ENCODE data around the gene ABAT.

ABAT gene

DNA sequence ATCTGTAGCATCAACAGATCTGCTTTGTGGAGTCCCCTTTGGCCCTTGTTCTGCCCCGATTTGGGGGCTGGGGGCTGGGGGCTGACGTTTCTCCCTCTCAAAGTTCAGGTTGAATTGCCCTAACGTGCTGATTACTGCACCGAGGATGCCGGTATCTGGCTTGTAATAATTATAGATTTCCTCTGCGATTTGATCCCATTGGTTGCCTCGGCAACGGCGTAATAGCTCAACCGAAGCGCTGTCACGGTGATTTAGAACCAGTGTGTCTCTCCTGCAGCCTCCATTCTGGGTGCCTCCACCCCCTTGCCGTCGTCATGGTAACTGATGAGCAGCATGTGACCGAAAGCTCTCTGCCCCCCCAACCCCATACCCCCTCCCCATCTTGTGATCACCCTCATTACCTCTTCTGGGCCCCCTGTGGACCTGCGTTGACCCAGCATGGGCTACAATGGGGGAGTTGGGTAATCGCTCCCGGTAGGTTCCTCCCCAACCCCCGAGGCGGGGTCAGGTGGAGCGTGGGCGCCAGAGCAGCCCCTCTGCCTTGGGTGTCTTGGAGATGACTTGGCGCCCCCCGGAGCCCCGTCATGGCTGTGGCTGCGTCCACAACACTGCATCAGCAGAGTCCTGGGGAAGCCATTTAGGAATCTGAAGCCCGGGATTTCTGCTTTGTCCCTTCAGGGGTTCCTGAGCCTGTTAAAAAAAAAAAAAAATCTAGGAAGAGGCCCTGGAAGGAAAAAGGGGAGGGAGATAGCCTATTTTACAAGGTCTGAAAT, 38.4 kb downstream of the ABAT start:
- TF ChIP-seq, protein P1, sequence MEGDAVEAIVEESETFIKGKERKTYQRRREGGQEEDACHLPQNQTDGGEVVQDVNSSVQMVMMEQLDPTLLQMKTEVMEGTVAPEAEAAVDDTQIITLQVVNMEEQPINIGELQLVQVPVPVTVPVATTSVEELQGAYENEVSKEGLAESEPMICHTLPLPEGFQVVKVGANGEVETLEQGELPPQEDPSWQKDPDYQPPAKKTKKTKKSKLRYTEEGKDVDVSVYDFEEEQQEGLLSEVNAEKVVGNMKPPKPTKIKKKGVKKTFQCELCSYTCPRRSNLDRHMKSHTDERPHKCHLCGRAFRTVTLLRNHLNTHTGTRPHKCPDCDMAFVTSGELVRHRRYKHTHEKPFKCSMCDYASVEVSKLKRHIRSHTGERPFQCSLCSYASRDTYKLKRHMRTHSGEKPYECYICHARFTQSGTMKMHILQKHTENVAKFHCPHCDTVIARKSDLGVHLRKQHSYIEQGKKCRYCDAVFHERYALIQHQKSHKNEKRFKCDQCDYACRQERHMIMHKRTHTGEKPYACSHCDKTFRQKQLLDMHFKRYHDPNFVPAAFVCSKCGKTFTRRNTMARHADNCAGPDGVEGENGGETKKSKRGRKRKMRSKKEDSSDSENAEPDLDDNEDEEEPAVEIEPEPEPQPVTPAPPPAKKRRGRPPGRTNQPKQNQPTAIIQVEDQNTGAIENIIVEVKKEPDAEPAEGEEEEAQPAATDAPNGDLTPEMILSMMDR (IDR thresholded peaks at IDR 0.05; ENCODE audit: low read depth, low read length): no peak
- no peak for DNase-seq (ENCODE audit: extremely low read depth, low read depth)

DNA sequence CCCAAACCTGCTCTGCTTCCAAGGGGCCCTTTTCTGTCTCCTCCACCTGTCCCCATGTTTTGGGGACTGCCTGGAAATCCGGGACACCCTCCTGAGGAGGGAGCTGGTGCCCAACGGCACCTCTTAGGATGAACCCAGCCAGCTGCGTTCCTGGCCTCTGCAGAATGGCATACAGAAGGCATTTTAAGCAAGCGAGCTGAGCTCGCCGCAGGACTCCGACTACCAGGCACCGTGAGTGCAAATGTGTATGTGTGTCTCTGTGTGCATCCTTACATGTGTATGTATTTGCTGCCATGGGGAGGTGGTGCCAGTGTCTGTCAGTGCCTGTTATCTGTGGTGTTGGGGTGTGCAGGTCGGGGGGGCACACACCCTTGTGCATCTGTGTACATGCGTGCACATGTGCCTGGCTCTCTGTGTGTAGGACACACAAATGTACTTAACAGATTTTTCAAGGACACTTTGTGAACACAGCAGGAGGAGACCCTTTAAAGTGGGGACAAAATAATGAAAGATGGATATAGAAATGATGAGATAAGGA, 39.3 kb downstream of the ABAT start:
- TF ChIP-seq, protein P1 (IDR thresholded peaks at IDR 0.05; ENCODE audit: low read depth, low read length): no peak
- no peak for DNase-seq (ENCODE audit: extremely low read depth, low read depth)

DNA sequence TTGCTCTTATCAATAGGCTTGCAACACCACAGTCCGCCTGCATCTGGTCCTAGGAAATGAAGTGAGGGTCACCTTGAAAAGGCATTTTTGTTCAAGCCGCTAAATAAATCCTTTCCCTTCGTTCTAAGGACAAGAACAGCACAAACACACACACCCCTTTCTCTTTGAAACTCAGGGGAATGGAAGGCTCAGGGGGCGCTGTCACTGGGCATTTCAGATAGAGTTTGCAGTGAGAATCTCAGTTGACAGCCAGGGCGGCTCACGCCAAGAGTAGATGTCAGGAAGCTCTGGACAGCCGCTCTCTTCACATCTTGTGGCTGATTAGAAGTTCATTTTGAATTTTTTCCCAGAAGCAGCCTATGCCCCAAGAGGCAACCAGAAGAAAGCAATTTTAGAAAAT, 39.8 kb downstream of the ABAT start:
- TF ChIP-seq, protein P1 (IDR thresholded peaks at IDR 0.05; ENCODE audit: low read depth, low read length): no peak
- no peak for DNase-seq (ENCODE audit: extremely low read depth, low read depth)

DNA sequence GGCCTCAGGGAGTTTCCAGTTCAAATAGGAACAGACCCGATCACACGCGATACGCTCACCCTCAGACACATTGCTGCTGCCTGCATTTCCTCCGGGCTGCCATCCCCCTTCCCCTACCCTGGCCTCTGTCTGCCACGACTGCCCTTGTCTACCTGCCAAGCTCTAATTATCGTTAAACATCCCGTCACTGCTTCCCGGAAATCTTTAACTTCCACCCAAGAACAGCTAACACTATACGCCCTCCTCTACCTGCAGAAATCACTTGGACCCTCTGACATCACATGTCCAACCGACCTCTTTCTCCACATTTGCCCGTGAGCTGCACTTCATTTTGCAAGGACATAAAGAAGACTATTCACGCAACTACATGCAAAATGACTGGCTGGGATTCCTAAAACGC, 40.4 kb downstream of the ABAT start:
- TF ChIP-seq, protein P1 (IDR thresholded peaks at IDR 0.05; ENCODE audit: low read depth, low read length): no peak
- no peak for DNase-seq (ENCODE audit: extremely low read depth, low read depth)

DNA sequence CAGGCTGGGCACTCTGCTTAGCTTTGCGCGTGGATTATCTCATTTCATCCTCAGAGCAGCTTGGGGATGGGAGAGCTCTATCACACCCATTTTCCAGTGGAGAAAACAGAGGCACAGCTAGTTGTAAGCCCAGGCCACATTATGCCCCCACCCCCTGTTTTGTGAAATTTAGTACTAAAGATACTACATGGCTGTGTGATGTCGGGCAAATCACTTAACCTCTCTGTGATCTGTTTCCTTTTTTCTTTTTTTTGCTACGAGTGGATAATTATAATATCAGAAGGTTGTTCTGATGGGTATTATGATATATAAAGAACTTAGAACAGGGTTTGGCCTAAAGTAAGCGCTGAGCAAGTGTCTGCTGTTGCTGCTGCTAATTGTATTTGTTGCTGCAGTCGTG, 41.6 kb downstream of the ABAT start:
- TF ChIP-seq, protein P1 (IDR thresholded peaks at IDR 0.05; ENCODE audit: low read depth, low read length): no peak
- no peak for DNase-seq (ENCODE audit: extremely low read depth, low read depth)

DNA sequence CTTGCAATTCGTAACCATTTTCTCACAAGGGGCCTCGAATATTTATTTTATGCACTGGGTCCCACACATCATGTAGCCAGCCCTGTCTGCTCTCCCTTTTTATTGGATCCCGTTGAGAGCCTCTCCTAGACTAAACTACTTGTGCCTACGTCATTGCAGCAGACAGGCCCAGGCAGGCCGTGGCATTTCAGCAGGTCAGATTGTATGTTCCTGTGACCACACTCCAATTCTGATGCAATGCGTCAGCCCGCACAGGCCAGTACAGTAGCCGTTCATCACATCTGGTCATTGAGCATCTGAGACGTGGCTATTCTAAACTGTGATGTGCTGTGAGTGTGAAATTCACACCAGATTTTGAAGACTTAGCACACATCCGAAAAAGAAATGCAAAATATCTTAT, 42.2 kb downstream of the ABAT start:
- TF ChIP-seq, protein P1 (IDR thresholded peaks at IDR 0.05; ENCODE audit: low read depth, low read length): no peak
- no peak for DNase-seq (ENCODE audit: extremely low read depth, low read depth)

DNA sequence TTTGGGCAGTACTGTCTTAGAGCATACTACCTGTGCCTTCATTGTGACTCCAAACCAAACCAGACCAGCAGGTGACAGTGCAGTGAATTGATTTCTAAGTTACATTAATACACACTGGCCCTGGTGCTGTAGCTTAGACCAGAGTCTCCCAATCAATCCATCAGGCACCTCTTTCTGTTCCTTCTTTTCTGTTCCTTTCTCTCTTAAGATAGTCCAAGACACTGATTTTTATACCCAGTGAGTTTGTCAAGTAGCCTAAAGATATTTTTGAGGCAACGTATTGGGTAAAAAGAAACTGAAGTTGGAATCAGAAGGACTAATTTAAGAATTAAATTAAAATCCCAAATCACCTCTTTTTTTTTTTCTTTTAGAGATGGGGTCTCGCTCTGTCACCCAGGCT, 43.1 kb downstream of the ABAT start:
- DNase-seq (ENCODE audit: extremely low read depth, low read depth): no peak
- TF ChIP-seq, protein P1 (IDR thresholded peaks at IDR 0.05; ENCODE audit: low read depth, low read length): no peak
